NCI-H226 (cell line): ENCODE results near the gene VIPAS39.

Source experiments
- DNase-seq: peaks from one replicate; pipeline ENCODE4 v3.0.0-alpha.2; 2015

Gene VIPAS39

DNA sequence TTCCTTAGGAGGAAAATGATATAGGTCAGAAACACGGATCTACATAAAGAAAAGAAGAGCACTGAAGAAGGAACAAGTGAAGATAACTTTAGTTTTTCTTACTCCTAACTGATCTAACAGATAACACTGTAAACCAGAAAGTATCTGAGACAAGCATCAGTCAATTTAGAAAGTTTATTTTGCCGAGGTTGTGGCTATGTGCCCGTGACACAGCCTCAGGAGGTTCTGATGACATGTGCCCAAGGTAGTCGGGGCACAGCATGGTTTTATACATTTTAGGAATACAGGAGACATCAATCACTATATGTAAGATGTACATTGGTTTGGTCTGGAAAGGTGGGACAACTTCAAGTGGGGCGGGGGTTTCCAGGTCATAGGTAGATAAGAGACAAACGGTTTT, 57.2 kb downstream of the VIPAS39 start:
- no peak for DNase-seq

DNA sequence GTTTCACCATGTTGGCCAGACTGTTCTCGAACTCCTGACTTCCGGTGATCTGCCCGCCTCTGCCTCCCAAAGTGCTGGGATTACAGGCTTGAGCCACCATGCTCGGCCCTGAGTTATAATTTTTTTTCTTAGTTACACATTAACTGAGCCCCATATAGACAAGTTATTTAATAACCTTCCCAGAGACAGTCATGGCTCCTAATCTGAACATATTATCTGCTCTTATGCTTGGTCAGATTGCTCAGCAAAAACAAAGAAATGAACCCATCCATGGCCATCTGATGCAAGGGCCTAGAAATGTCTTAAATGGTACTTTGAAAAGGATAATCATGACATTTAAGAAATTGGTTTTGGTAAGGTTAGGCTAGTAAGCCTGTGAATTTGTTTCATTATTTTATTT, 67.2 kb downstream of the VIPAS39 start:
- no peak for DNase-seq

DNA sequence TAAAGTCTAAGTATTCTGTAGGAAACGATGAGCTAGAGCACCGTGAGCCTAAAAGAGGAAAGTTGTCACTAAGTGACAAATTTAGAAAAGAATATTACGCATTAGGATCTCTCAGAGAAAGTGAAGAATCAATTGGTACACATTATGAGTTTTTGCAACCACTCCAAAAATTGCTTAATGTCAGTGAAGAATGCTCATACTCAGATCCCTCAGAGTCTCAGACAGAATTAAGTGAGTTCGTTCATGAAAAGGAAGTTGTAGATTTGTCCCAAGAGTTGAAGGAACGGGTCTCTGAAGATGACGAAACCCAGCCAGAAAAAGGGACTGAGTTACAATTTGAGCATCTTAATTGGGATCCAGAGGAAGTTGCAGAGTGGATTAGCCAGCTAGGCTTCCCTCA, 78.7 kb downstream of the VIPAS39 start:
- no peak for DNase-seq

DNA sequence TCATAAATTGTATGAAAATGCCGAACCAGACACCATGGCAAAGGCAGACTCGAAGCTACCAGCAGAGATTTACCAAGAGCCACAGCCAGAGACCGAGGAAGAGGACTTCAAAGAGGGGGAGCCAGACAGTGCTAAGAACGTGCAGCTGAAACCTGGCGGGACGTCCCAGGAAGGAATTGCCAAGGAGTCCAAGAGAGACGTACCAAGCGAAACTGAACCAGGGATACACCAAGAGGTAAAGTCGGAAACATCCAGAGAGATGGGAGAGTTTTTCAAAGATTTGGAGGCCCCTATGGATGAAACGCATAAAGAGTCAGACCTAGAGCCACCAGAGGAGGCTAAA, 79.9 kb downstream of the VIPAS39 start:
- DNase-seq, result no peak

GRCh38 chr14:77376771-77377501, 80.5 kb downstream of the VIPAS39 start, which contains the start of the genes SAMD15 and TMED8:
SAMD15 (plus strand) TSS chr14:77377379; CDS start chr14:77377419, 40 bp downstream.
TMED8 (minus strand) TSS chr14:77377094; CDS start chr14:77377053, 41 bp downstream.
- DNase-seq, result peak; percentile 78
